ENCODE measurements around the gene DNM3. TPM values are rescaled to one million over a fixed set of nuclear protein-coding genes. Genes with fewer than 3 reads are reported as not detected.

DNM3 gene
- total RNA-seq, 1 experiment from 2014 or later = 2.7 TPM

- H2BK15ac ChIP-seq (ENCODE audit: low read depth, low read length) = no peak overlapping the region
- H3K79me2 ChIP-seq (ENCODE audit: insufficient read depth, low read length) = no peaks in the 10 kb centered on the region
- Mint-ChIP-seq H3K27ac (no peak overlapping the region; a peak in 1 of 7 replicates), H3K4me3 (no peak overlapping the region), H3K9me3 (no peaks in the 10 kb centered on the region), H3K27me3 (ENCODE audit: low read depth) (no peaks in the 10 kb centered on the region), H3K4me1 (peaks cover 21 to 33% of the 10 kb centered on the region in 2 experiments), H3K36me3 (ENCODE audit: insufficient read depth in 1 of 3, low read depth in 3 of 3) (no peaks in the 10 kb centered on the region)
- H3K23ac ChIP-seq (ENCODE audit: insufficient read length, low read depth, low read length) = no peak overlapping the region
- TF ChIP-seq, protein P1, sequence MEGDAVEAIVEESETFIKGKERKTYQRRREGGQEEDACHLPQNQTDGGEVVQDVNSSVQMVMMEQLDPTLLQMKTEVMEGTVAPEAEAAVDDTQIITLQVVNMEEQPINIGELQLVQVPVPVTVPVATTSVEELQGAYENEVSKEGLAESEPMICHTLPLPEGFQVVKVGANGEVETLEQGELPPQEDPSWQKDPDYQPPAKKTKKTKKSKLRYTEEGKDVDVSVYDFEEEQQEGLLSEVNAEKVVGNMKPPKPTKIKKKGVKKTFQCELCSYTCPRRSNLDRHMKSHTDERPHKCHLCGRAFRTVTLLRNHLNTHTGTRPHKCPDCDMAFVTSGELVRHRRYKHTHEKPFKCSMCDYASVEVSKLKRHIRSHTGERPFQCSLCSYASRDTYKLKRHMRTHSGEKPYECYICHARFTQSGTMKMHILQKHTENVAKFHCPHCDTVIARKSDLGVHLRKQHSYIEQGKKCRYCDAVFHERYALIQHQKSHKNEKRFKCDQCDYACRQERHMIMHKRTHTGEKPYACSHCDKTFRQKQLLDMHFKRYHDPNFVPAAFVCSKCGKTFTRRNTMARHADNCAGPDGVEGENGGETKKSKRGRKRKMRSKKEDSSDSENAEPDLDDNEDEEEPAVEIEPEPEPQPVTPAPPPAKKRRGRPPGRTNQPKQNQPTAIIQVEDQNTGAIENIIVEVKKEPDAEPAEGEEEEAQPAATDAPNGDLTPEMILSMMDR (conservative IDR thresholded peaks at IDR 0.05) = no peak
- H2AFZ ChIP-seq (ENCODE audit: low read length) = no peak overlapping the region
- H3K79me1 ChIP-seq (ENCODE audit: insufficient read depth, low read depth, low read length, poor library complexity, severe bottlenecking) = no peaks in the 10 kb centered on the region
- H3K27me3 ChIP-seq (ENCODE audit: insufficient read depth, low read length) = no peaks in the 10 kb centered on the region
- no peak overlapping the region for H2BK20ac ChIP-seq (ENCODE audit: low read depth, low read length, poor library complexity, severe bottlenecking)
- H3K4ac ChIP-seq (ENCODE audit: low read depth, low read length) = no peak overlapping the region
- H2AK5ac ChIP-seq (ENCODE audit: insufficient read length, low read length) = no peak overlapping the region
- DNase-seq = no peak
- H3K27ac ChIP-seq (ENCODE audit: insufficient read length, low read depth, low read length) = no peak overlapping the region
- no peak overlapping the region for H4K5ac ChIP-seq (ENCODE audit: insufficient read length, low read depth, low read length)
- H3K4me1 ChIP-seq (ENCODE audit: insufficient read depth, low read length) = peaks cover 5% of the 10 kb centered on the region; the same call in 1 of the 2 replicates
- H3T11ph ChIP-seq (ENCODE audit: low read length) = no peak overlapping the region
- no peak overlapping the region for H3K18ac ChIP-seq (ENCODE audit: insufficient read length, low read depth, low read length)
- H3K9me3 ChIP-seq (ENCODE audit: control insufficient read depth, low read depth, low read length) = no peaks in the 10 kb centered on the region
- no peaks in the 10 kb centered on the region for H4K20me1 ChIP-seq (ENCODE audit: control insufficient read depth, insufficient read depth, insufficient read length)
- no peak overlapping the region for H2BK120ac ChIP-seq (ENCODE audit: low read depth, low read length, poor library complexity, severe bottlenecking)
- H3K9ac ChIP-seq (ENCODE audit: extremely low read depth, insufficient read length, low read length) = no peak overlapping the region
- no peaks in the 10 kb centered on the region for H3K23me2 ChIP-seq (ENCODE audit: insufficient read length, low read depth, low read length, poor library complexity, severe bottlenecking)
- H4K8ac ChIP-seq (replicated peaks; ENCODE audit: insufficient read length, low read depth, low read length) = no peak overlapping the region
- H3K14ac ChIP-seq (ENCODE audit: insufficient read depth, low read length) = no peak overlapping the region
- H3K4me2 ChIP-seq (ENCODE audit: insufficient read depth, insufficient read length, low read length) = no peak overlapping the region
- no peak overlapping the region for H2BK12ac ChIP-seq (ENCODE audit: insufficient read length, low read depth, low read length)
- H4K91ac ChIP-seq (ENCODE audit: insufficient read length, low read depth, low read length) = no peak overlapping the region
- H3K56ac ChIP-seq (ENCODE audit: insufficient read length, low read depth, low read length) = no peak overlapping the region
- no peak overlapping the region for H2BK5ac ChIP-seq (ENCODE audit: insufficient read length, low read length)
- WGBS (ENCODE audit: extremely low coverage, insufficient read length, low lambda C conversion rate) = no CpG with 5 or more reads among the region's 2 CpGs
These were observed 26.6 kb upstream of the DNM3 start for GRCh38 chr1:171814692-171815091.
